ENCODE data around the gene AMDHD2. TPM values are rescaled to one million over a fixed set of nuclear protein-coding genes. Genes with fewer than 3 reads are reported as not detected.

Gene AMDHD2
- total RNA-seq, 1 donor from 2014 or later, result 9.3 TPM

Small RNAs within 50 kb of the gene (microRNA-seq; reads per million reads assigned to microRNA genes)
- not detected for gene MIR3178

Other genes starting within 250 kb of the AMDHD2 start
- 6.9 TPM for gene ABCA3, start 179.6 kb upstream of the AMDHD2 start, total RNA-seq
- 0.96 TPM for gene CCNF, start 90.9 kb upstream of the AMDHD2 start, total RNA-seq
- 1.3 TPM for gene TEDC2, start 60.3 kb upstream of the AMDHD2 start, total RNA-seq
- gene NTN3, start 49.1 kb upstream of the AMDHD2 start, total RNA-seq, result 0.14 TPM
- gene TBC1D24, start 45.2 kb upstream of the AMDHD2 start, total RNA-seq, result 11.1 TPM
- 128 TPM for gene ATP6V0C, start 6.4 kb upstream of the AMDHD2 start, total RNA-seq
- gene CEMP1, start 11.0 kb downstream of the AMDHD2 start, total RNA-seq, result not detected
- gene PDPK1, start 17.6 kb downstream of the AMDHD2 start, total RNA-seq, result 46.4 TPM
- 10.2 TPM for gene KCTD5, start 162.2 kb downstream of the AMDHD2 start, total RNA-seq
- gene PRSS27, start 199.9 kb downstream of the AMDHD2 start, total RNA-seq, result 0.11 TPM
- gene SRRM2, start 232.3 kb downstream of the AMDHD2 start, total RNA-seq, result 251 TPM

All from left ventricle myocardium inferior (tissue), 1 donor.